Hepatocyte (in vitro differentiated cells): ENCODE data around the gene RBM47.

Source experiments
- CTCF ChIP-seq: fragments of 200-600 bp; sonication (generic); IDR thresholded peaks from 2 replicates; pipeline ENCODE4 v1.5.1; 2016; ENCODE audit warnings: antibody characterized with exemption, mild to moderate bottlenecking; ENCODE audit not compliant: poor library complexity
- EZH2 ChIP-seq: fragments of 200-600 bp; sonication (generic); IDR thresholded peaks from 2 replicates; pipeline ENCODE4 v1.6.1; 2016; ENCODE audit warnings: antibody characterized with exemption, mild to moderate bottlenecking, borderline replicate concordance
- EZH2phosphoT487 ChIP-seq: fragments of 200-600 bp; sonication (generic); IDR thresholded peaks from one replicate; pipeline ENCODE4 v1.6.1; 2018; ENCODE audit warnings: antibody characterized with exemption, mild to moderate bottlenecking, low read depth, moderate library complexity; ENCODE audit not compliant: unreplicated experiment, severe bottlenecking

DNA sequence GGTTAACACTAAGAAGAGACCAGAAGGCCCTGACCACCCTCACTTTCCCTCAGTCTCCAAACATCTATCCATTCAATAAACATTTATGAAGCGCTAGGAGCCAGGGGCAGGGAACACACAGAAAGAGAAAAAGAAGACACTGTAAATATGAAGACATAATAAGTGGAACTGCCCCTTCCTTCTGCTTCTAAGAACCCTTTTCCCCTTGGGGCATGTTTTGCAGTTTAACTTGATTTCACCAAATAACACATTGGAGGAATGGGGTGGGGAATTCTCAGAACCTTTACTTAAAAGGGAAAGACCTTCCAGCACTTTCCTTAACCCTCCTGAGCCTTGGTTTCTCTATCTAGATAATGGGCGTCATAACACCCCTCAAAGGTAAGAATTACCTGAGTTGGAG lies 42.3 kb downstream of the RBM47 start:
- TF ChIP-seq EZH2 (no peak), CTCF (no peak), EZH2phosphoT487 (no peak)
